KMS-11 (cell line): ENCODE measurements around the gene EGR1.

ENCODE experiments used
- H2AFZ ChIP-seq: fragments of 200-600 bp; sonication (generic); 2 replicates; pipeline ENCODE4 v1.6.1; 2016; ENCODE audit warnings: antibody characterized with exemption, mixed run types, low read depth
- H3K27ac ChIP-seq: fragments of 200-600 bp; sonication (generic); 2 replicates; pipeline ENCODE4 v1.6.1; 2016; ENCODE audit warnings: mild to moderate bottlenecking, mixed run types
- H3K27me3 ChIP-seq: fragments of 200-600 bp; sonication (generic); 2 replicates; pipeline ENCODE4 v1.6.1; 2017; ENCODE audit warnings: mild to moderate bottlenecking, low read depth, mixed run types, moderate library complexity; ENCODE audit not compliant: insufficient read depth
- H3K36me3 ChIP-seq: fragments of 200-600 bp; sonication (generic); 2 replicates; pipeline ENCODE4 v1.6.1; 2017; ENCODE audit warnings: mild to moderate bottlenecking, mixed run types; ENCODE audit not compliant: insufficient read depth
- H3K4me1 ChIP-seq: fragments of 200-600 bp; sonication (generic); 2 replicates; pipeline ENCODE4 v1.6.1; 2016; ENCODE audit warnings: mild to moderate bottlenecking, low read depth, mixed run types; ENCODE audit not compliant: poor library complexity, severe bottlenecking
- H3K4me2 ChIP-seq: fragments of 200-600 bp; sonication (generic); 2 replicates; pipeline ENCODE4 v1.7.0; 2016; ENCODE audit warnings: mild to moderate bottlenecking, mixed run types
- H3K4me3 ChIP-seq: fragments of 200-600 bp; sonication (generic); IDR thresholded peaks from 2 replicates; pipeline ENCODE4 v1.6.1; 2017; ENCODE audit warnings: low read depth, low read length, mixed read lengths; ENCODE audit not compliant: insufficient read depth
- H3K79me2 ChIP-seq: fragments of 200-600 bp; sonication (generic); 2 replicates; pipeline ENCODE4 v1.6.1; 2016; ENCODE audit warnings: low read depth, mixed run types; ENCODE audit not compliant: insufficient read depth
- H3K9ac ChIP-seq: fragments of 200-600 bp; sonication (generic); 2 replicates; pipeline ENCODE4 v1.6.1; 2016; ENCODE audit warnings: mild to moderate bottlenecking, mixed run types
- H4K20me1 ChIP-seq: fragments of 200-600 bp; sonication (generic); 2 replicates; pipeline ENCODE4 v1.6.1; 2016; ENCODE audit warnings: mild to moderate bottlenecking, mixed run types; ENCODE audit not compliant: insufficient read depth
- CTCF ChIP-seq: fragments of 200-600 bp; sonication (generic); conservative IDR thresholded peaks from 2 replicates; pipeline ENCODE4 v1.6.1; 2017; ENCODE audit warnings: low read depth, mild to moderate bottlenecking, antibody characterized with exemption, low read length, moderate library complexity, mixed read lengths

The EGR1 gene

GRCh38 chr5:138491669-138492559 is 26.6 kb downstream of the EGR1 start:
- Histone ChIP-seq H4K20me1 (no peaks in the 10 kb centered on the region), H3K4me1 (peaks cover 8% of the 10 kb centered on the region), H3K27me3 (peaks cover 20% of the 10 kb centered on the region), H3K79me2 (no peaks in the 10 kb centered on the region), H3K4me3 (no peak overlapping the region), H3K4me2 (peak overlapping the region; percentile 98), H3K27ac (no peak overlapping the region), H3K36me3 (no peaks in the 10 kb centered on the region), H2AFZ (peak overlapping the region; percentile 94), H3K9ac (peak overlapping the region; percentile 35; the same call in 1 of the 2 replicates)
- no peak for TF ChIP-seq CTCF

- H3K36me3 ChIP-seq, result no peaks in the 10 kb centered on the region
- H3K4me1 ChIP-seq, result peaks cover 8% of the 10 kb centered on the region
- H4K20me1 ChIP-seq, result no peaks in the 10 kb centered on the region
- H3K79me2 ChIP-seq, result no peaks in the 10 kb centered on the region
- H3K4me2 ChIP-seq, result peak overlapping the region; percentile 93
- H2AFZ ChIP-seq, result peak overlapping the region; percentile 79; the same call in 1 of the 2 replicates
- peaks cover 20% of the 10 kb centered on the region for H3K27me3 ChIP-seq
- H3K27ac ChIP-seq, result no peak overlapping the region
- no peak for TF ChIP-seq CTCF
- H3K9ac ChIP-seq, result no peak overlapping the region
- H3K4me3 ChIP-seq, result no peak overlapping the region
Measured at GRCh38 chr5:138492560-138493045, 27.3 kb downstream of the EGR1 start.

DNA sequence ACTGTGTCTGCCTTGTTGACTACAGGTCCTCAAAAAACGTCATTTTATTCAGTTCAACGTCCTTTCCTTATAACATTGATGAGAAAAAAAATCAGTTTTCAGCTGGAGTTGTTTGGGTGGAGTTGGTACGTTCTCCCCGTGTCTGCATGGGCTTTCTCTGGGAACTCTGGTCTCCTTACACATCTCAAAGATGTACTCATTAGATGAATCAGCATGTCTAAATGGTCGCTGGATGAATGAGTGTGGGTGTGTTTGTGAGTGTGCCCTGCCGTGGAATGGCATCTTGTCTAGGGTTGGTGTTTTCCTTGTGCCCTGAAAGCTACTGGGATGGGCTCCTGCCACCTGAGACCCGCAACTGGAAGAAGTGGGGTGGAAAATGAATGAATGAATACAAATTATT is 30.1 kb downstream of the EGR1 start:
- Histone ChIP-seq H3K79me2 (no peaks in the 10 kb centered on the region), H3K4me1 (peaks cover 8% of the 10 kb centered on the region), H3K27me3 (peaks cover 12% of the 10 kb centered on the region), H3K4me3 (no peak overlapping the region), H3K4me2 (no peak overlapping the region), H3K9ac (no peak overlapping the region), H2AFZ (no peak overlapping the region), H4K20me1 (no peaks in the 10 kb centered on the region), H3K36me3 (no peaks in the 10 kb centered on the region), H3K27ac (no peak overlapping the region)
- TF ChIP-seq CTCF, result no peak

- Histone ChIP-seq H3K27me3 (no peaks in the 10 kb centered on the region), H3K9ac (no peak overlapping the region), H2AFZ (no peak overlapping the region), H4K20me1 (no peaks in the 10 kb centered on the region), H3K79me2 (no peaks in the 10 kb centered on the region), H3K4me2 (no peak overlapping the region), H3K4me1 (no peaks in the 10 kb centered on the region), H3K4me3 (no peak overlapping the region), H3K36me3 (no peaks in the 10 kb centered on the region), H3K27ac (no peak overlapping the region)
- TF ChIP-seq CTCF, result no peak
Measured at GRCh38 chr5:138498376-138498775, 33.1 kb downstream of the EGR1 start.
